WTC11 (cell line): Measurements from ENCODE around the gene USP22. TPM values are rescaled to one million over a fixed set of nuclear protein-coding genes. Genes with fewer than 3 reads are reported as not detected.

Source experiments
- ATAC-seq: fragments of 200-7000 bp; cut with Tn5 transposase; 2 replicates; pipeline ENCODE4 v1.10.0; 2021; ENCODE audit warnings: mild to moderate bottlenecking, moderate library complexity
- CTCF ChIA-PET: fragments of 300-600 bp; sonication (Branson Sonifier 250); formaldehyde crosslinking; loops from one replicate; lab custom pipeline; 2021; ENCODE audit warnings: antibody characterized with exemption; lab: Charles Lee
- POLR2A ChIA-PET: fragments of 350-600 bp; sonication (Branson Sonifier 250); formaldehyde crosslinking; loops from one replicate; lab custom pipeline; 2021; ENCODE audit warnings: antibody characterized with exemption; lab: Charles Lee
- DNase-seq: peaks from one replicate; pipeline ENCODE4 v3.0.0; 2021; ENCODE audit warnings: low spot score
- H3K27ac Mint-ChIP-seq: 2 replicates; pipeline ENCODE4 v1.8.0; 2021; ENCODE audit warnings: mixed read lengths
- H3K27me3 Mint-ChIP-seq: 2 replicates; pipeline ENCODE4 v1.8.0; 2021; ENCODE audit warnings: low read depth, mild to moderate bottlenecking, moderate library complexity, mixed read lengths
- H3K36me3 Mint-ChIP-seq: 2 replicates; pipeline ENCODE4 v1.8.0; 2021; ENCODE audit warnings: mixed read lengths
- H3K4me1 Mint-ChIP-seq: 2 replicates; pipeline ENCODE4 v1.8.0; 2022; ENCODE audit warnings: mixed read lengths
- H3K4me3 Mint-ChIP-seq: 2 replicates; pipeline ENCODE4 v1.8.0; 2021; ENCODE audit warnings: mild to moderate bottlenecking, moderate library complexity, mixed read lengths
- H3K9me3 Mint-ChIP-seq: 2 replicates; pipeline ENCODE4 v1.8.0; 2021; ENCODE audit warnings: mixed read lengths
- CBFB ChIP-seq: sonication (generic); formaldehyde crosslinking; IDR thresholded peaks from 2 replicates; pipeline ENCODE4 v1.8.1; 2022; ENCODE audit warnings: mild to moderate bottlenecking, low read depth, missing genetic modification reagents
- ETV6 ChIP-seq: sonication (generic); formaldehyde crosslinking; IDR thresholded peaks from 2 replicates; pipeline ENCODE4 v1.8.1; 2022; ENCODE audit warnings: mild to moderate bottlenecking, missing genetic modification reagents
- FOXK1 ChIP-seq: sonication (generic); formaldehyde crosslinking; IDR thresholded peaks from 2 replicates; pipeline ENCODE4 v1.8.0; 2022; ENCODE audit warnings: mild to moderate bottlenecking, moderate library complexity, missing genetic modification reagents
- FOXP1 ChIP-seq: sonication (generic); formaldehyde crosslinking; IDR thresholded peaks from 2 replicates; pipeline ENCODE4 v1.8.0; 2022; ENCODE audit warnings: missing genetic modification reagents, mild to moderate bottlenecking, moderate library complexity, borderline replicate concordance
- IRF1 ChIP-seq: sonication (generic); formaldehyde crosslinking; IDR thresholded peaks from 2 replicates; pipeline ENCODE4 v1.8.0; 2023; ENCODE audit warnings: missing genetic modification reagents
- JAZF1 ChIP-seq: fragments of 250-450 bp; sonication (Bioruptor Pico); IDR thresholded peaks from 2 replicates; pipeline ENCODE4 v1.9.0; 2021; ENCODE audit warnings: moderate library complexity, mild to moderate bottlenecking, inconsistent platforms
- MAX ChIP-seq: sonication (generic); formaldehyde crosslinking; IDR thresholded peaks from 2 replicates; pipeline ENCODE4 v1.8.0; 2022; ENCODE audit warnings: mild to moderate bottlenecking, missing genetic modification reagents
- PRRX2 ChIP-seq: fragments of 250-450 bp; sonication (Bioruptor Pico); IDR thresholded peaks from 2 replicates; pipeline ENCODE4 v1.8.0; 2021; ENCODE audit warnings: mild to moderate bottlenecking
- RELA ChIP-seq: sonication (generic); formaldehyde crosslinking; IDR thresholded peaks from 2 replicates; pipeline ENCODE4 v1.8.1; 2022; ENCODE audit warnings: missing genetic modification reagents, mild to moderate bottlenecking, borderline replicate concordance
- RORB ChIP-seq: fragments of 250-450 bp; sonication (Bioruptor Pico); IDR thresholded peaks from 2 replicates; pipeline ENCODE4 v1.9.0; 2021; ENCODE audit warnings: mild to moderate bottlenecking
- SP1 ChIP-seq: sonication (generic); formaldehyde crosslinking; conservative IDR thresholded peaks from 2 replicates; pipeline ENCODE4 v1.8.1; 2022; ENCODE audit warnings: missing genetic modification reagents
- TEAD1 ChIP-seq: sonication (generic); formaldehyde crosslinking; IDR thresholded peaks from 2 replicates; pipeline ENCODE4 v1.8.0; 2022; ENCODE audit warnings: mild to moderate bottlenecking, missing genetic modification reagents
- ZMAT4 ChIP-seq: fragments of 250-450 bp; sonication (Bioruptor Pico); IDR thresholded peaks from 2 replicates; pipeline ENCODE4 v1.9.0; 2021; ENCODE audit warnings: mild to moderate bottlenecking
- ZNF396 ChIP-seq: fragments of 250-450 bp; sonication (Bioruptor Pico); IDR thresholded peaks from 2 replicates; pipeline ENCODE4 v1.8.0; 2021; ENCODE audit warnings: mild to moderate bottlenecking, moderate library complexity, borderline replicate concordance
- ZNF423 ChIP-seq: fragments of 250-450 bp; sonication (Bioruptor Pico); IDR thresholded peaks from 2 replicates; pipeline ENCODE4 v2.1.2; 2022; ENCODE audit warnings: mild to moderate bottlenecking, moderate library complexity
- ZNF425 ChIP-seq: fragments of 250-450 bp; sonication (Bioruptor Pico); conservative IDR thresholded peaks from 2 replicates; pipeline ENCODE4 v1.9.0; 2021; ENCODE audit warnings: mild to moderate bottlenecking
- total RNA-seq: library from RNA; stranded (reverse); gene quantifications from 3 replicates; pipeline ENCODE4 v1.2.3, GENCODE V29; 2021
- TF ChIP-seq, protein P1 (sequence below): sonication (generic); formaldehyde crosslinking; IDR thresholded peaks from 2 replicates; pipeline ENCODE4 v1.8.0; 2023; ENCODE audit warnings: mild to moderate bottlenecking, missing genetic modification reagents
- TF ChIP-seq, protein P2 (sequence below): fragments of 250-450 bp; sonication (Bioruptor Pico); IDR thresholded peaks from 2 replicates; pipeline ENCODE4 v1.9.0; 2021; ENCODE audit warnings: mild to moderate bottlenecking, borderline replicate concordance

The USP22 gene
- total RNA-seq, 1 experiment from 2014 or later, result 289 TPM

DNA sequence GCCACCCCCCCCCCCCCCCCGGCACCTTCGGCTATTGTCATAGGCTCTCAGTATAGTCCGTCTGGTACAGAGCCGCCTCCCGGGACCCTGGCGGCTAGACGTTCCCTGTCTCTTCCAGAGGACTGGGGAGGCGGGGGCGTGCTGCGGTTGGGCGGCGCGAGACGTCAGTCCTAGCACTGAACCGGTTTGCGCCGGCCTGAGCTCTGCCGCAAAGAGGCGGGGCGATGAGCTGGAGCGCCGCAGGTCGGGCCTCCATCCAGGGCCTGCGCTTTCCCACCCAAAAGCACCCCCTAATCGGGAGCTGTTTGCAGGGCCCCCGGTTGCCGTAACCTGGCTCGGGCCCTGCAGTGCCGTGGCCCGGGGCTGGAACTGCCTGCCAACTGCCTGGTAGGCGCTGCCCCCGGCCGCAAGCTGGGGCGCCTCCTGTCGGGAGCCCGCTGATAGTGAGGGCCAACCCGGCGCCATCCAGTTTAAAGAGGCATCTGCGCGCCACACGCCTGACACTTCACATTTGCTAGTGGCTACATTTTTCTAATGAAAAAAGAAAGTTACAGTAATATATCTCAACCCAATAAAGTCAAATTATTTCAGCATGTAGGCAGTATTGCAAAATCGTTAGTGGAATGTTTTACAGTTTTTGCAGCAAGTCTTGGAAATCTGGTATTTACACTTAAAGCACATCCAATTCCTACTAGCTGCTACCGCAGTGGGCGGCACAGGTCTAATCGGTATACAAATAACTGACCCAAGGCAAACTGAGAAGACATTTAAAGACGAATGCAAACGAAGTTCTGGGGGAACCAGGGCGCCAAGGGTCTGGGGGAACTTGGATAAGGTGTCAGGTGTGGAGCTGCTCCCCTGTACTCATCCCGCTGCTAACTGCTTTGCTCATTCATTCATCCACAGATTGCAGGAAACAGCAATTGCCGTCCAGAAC lies 753 bp upstream of the USP22 start (continued):
- TF ChIP-seq ZNF425 (CRISPR knock-in tag) (no peak), MAX (CRISPR knock-in tag) (peak; percentile 62; the same call in 1 of the 2 replicates), ETV6 (CRISPR knock-in tag) (0 out of 2 replicates have a peak, but pooled peaks have one; percentile 39), FOXK1 (CRISPR knock-in tag) (no peak)

GRCh38 chr17:21041741-21042457 lies 912 bp downstream of the USP22 start:
- peaks cover 15% of the 10 kb centered on the region for H3K36me3 Mint-ChIP-seq
- ChIA-PET CTCF (interaction anchor here (0.8 to 2.1 kb wide), 4 partner anchors 49 to 198 kb away, joined by 3 to 10 read pairs (median 4); no protein-coding TSS in a partner anchor), POLR2A (interaction anchor here (1.3 to 2.9 kb wide), 3 partner anchors 11 to 67 kb away, joined by 6 to 36 read pairs (median 19); no protein-coding TSS in a partner anchor)
- H3K9me3 Mint-ChIP-seq, result no peaks in the 10 kb centered on the region
- peak; percentile 4 for ATAC-seq
- peak; percentile 76 for DNase-seq
- H3K27me3 Mint-ChIP-seq, result no peaks in the 10 kb centered on the region
- H3K27ac Mint-ChIP-seq, result peak overlapping the region; percentile 97
- TF ChIP-seq JAZF1 (CRISPR knock-in tag), result no peak
- 0 out of 2 replicates have a peak, but pooled peaks have one; percentile 4 for TF ChIP-seq ZMAT4 (CRISPR knock-in tag)
- TF ChIP-seq RORB (CRISPR knock-in tag), result no peak
- no peak for TF ChIP-seq RELA (CRISPR knock-in tag)
- TF ChIP-seq PRRX2 (CRISPR knock-in tag), result no peak
- no peak for TF ChIP-seq ZNF396 (CRISPR knock-in tag)
- TF ChIP-seq IRF1, result no peak
- TF ChIP-seq, protein P1, sequence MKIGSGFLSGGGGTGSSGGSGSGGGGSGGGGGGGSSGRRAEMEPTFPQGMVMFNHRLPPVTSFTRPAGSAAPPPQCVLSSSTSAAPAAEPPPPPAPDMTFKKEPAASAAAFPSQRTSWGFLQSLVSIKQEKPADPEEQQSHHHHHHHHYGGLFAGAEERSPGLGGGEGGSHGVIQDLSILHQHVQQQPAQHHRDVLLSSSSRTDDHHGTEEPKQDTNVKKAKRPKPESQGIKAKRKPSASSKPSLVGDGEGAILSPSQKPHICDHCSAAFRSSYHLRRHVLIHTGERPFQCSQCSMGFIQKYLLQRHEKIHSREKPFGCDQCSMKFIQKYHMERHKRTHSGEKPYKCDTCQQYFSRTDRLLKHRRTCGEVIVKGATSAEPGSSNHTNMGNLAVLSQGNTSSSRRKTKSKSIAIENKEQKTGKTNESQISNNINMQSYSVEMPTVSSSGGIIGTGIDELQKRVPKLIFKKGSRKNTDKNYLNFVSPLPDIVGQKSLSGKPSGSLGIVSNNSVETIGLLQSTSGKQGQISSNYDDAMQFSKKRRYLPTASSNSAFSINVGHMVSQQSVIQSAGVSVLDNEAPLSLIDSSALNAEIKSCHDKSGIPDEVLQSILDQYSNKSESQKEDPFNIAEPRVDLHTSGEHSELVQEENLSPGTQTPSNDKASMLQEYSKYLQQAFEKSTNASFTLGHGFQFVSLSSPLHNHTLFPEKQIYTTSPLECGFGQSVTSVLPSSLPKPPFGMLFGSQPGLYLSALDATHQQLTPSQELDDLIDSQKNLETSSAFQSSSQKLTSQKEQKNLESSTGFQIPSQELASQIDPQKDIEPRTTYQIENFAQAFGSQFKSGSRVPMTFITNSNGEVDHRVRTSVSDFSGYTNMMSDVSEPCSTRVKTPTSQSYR (CRISPR knock-in tag), result no peak
- TF ChIP-seq, protein P2, sequence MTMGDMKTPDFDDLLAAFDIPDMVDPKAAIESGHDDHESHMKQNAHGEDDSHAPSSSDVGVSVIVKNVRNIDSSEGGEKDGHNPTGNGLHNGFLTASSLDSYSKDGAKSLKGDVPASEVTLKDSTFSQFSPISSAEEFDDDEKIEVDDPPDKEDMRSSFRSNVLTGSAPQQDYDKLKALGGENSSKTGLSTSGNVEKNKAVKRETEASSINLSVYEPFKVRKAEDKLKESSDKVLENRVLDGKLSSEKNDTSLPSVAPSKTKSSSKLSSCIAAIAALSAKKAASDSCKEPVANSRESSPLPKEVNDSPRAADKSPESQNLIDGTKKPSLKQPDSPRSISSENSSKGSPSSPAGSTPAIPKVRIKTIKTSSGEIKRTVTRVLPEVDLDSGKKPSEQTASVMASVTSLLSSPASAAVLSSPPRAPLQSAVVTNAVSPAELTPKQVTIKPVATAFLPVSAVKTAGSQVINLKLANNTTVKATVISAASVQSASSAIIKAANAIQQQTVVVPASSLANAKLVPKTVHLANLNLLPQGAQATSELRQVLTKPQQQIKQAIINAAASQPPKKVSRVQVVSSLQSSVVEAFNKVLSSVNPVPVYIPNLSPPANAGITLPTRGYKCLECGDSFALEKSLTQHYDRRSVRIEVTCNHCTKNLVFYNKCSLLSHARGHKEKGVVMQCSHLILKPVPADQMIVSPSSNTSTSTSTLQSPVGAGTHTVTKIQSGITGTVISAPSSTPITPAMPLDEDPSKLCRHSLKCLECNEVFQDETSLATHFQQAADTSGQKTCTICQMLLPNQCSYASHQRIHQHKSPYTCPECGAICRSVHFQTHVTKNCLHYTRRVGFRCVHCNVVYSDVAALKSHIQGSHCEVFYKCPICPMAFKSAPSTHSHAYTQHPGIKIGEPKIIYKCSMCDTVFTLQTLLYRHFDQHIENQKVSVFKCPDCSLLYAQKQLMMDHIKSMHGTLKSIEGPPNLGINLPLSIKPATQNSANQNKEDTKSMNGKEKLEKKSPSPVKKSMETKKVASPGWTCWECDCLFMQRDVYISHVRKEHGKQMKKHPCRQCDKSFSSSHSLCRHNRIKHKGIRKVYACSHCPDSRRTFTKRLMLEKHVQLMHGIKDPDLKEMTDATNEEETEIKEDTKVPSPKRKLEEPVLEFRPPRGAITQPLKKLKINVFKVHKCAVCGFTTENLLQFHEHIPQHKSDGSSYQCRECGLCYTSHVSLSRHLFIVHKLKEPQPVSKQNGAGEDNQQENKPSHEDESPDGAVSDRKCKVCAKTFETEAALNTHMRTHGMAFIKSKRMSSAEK (CRISPR knock-in tag), result no peak
- TF ChIP-seq SP1, result peak; percentile 57; the same call in 1 of the 2 replicates
- TF ChIP-seq FOXP1 (CRISPR knock-in tag), result no peak
- TF ChIP-seq ZNF423 (CRISPR knock-in tag), result 0 out of 2 replicates have a peak, but pooled peaks have one; percentile 36
- no peak for TF ChIP-seq CBFB (CRISPR knock-in tag)
- peak; percentile 45; the same call in 1 of the 2 replicates for TF ChIP-seq TEAD1 (CRISPR knock-in tag)
- peaks cover 36% of the 10 kb centered on the region for H3K4me1 Mint-ChIP-seq
- H3K4me3 Mint-ChIP-seq, result peak overlapping the region; percentile 98
